RWPE2 (cell line): Measurements from ENCODE around the gene ATP6V0D1.
A peak's percentile ranks its signal among the peaks of the same experiment; 100 is the strongest.

Source experiments
- ATAC-seq: fragments of 200-7000 bp; cut with Tn5 transposase; 3 replicates; pipeline ENCODE4 v1.9.1; 2021; ENCODE audit warnings: low read depth
- DNase-seq: peaks from one replicate; pipeline ENCODE4 v3.0.0-alpha.2; 2020; ENCODE audit warnings: low spot score
- H3K27ac ChIP-seq: fragments of 450-650 bp; 2 replicates; pipeline ENCODE4 v1.5.1; 2017; ENCODE audit warnings: mild to moderate bottlenecking; ENCODE audit not compliant: poor library complexity, severe bottlenecking
- H3K27me3 ChIP-seq: fragments of 250-450 bp; sonication (Bioruptor Pico); 2 replicates; pipeline ENCODE4 v1.5.1; 2021; ENCODE audit warnings: mild to moderate bottlenecking, moderate library complexity; ENCODE audit not compliant: insufficient read depth, poor library complexity, severe bottlenecking
- H3K36me3 ChIP-seq: fragments of 250-450 bp; sonication (Bioruptor Pico); 2 replicates; pipeline ENCODE4 v1.5.1; 2020; ENCODE audit warnings: low read depth, mild to moderate bottlenecking, moderate library complexity
- H3K4me1 ChIP-seq: fragments of 250-450 bp; sonication (Bioruptor Pico); 2 replicates; pipeline ENCODE4 v1.5.1; 2021; ENCODE audit warnings: mild to moderate bottlenecking, moderate library complexity; ENCODE audit not compliant: insufficient read depth, poor library complexity, severe bottlenecking
- H3K4me3 ChIP-seq: fragments of 250-450 bp; sonication (Bioruptor Pico); 2 replicates; pipeline ENCODE4 v1.5.1; 2021; ENCODE audit warnings: mild to moderate bottlenecking, moderate library complexity; ENCODE audit not compliant: severe bottlenecking
- H3K9me3 ChIP-seq: fragments of 250-450 bp; sonication (Bioruptor Pico); 2 replicates; pipeline ENCODE4 v1.5.1; 2021; ENCODE audit warnings: mild to moderate bottlenecking, moderate library complexity; ENCODE audit not compliant: severe bottlenecking
- TF ChIP-seq, protein P1 (sequence below): fragments of 450-650 bp; IDR thresholded peaks from one replicate; pipeline ENCODE4 v1.5.1; 2017; ENCODE audit warnings: mild to moderate bottlenecking, moderate library complexity; ENCODE audit not compliant: poor library complexity, severe bottlenecking

Gene ATP6V0D1

DNA sequence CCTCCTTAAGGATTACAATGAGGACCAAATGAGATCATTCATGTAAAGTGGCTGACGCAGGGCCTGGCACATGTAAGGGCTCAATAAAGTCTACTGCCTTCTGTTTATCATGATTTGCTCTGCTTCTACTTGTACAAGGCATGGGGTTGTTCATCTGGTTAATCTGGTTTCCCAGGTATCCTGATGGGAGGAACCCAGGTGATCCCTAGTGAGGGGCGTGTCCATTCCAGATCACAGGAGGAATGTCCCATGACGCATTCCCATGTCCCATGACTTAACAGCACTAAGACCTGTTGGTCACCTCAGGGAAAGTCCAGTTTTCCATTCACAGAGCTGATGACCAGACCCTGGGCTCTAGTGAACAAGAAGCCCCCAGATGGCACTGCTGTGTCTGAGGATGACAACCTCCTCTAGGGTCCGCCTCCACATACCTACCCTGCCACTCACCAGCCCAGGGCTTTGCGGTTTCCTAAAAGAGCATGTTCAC is 76.2 kb downstream of the ATP6V0D1 start:
- Histone ChIP-seq H3K4me1 (peaks cover 35% of the 10 kb centered on the region), H3K27ac (peak overlapping the region; percentile 86), H3K9me3 (no peaks in the 10 kb centered on the region), H3K4me3 (no peak overlapping the region), H3K36me3 (no peaks in the 10 kb centered on the region), H3K27me3 (no peaks in the 10 kb centered on the region)
- TF ChIP-seq, protein P1, sequence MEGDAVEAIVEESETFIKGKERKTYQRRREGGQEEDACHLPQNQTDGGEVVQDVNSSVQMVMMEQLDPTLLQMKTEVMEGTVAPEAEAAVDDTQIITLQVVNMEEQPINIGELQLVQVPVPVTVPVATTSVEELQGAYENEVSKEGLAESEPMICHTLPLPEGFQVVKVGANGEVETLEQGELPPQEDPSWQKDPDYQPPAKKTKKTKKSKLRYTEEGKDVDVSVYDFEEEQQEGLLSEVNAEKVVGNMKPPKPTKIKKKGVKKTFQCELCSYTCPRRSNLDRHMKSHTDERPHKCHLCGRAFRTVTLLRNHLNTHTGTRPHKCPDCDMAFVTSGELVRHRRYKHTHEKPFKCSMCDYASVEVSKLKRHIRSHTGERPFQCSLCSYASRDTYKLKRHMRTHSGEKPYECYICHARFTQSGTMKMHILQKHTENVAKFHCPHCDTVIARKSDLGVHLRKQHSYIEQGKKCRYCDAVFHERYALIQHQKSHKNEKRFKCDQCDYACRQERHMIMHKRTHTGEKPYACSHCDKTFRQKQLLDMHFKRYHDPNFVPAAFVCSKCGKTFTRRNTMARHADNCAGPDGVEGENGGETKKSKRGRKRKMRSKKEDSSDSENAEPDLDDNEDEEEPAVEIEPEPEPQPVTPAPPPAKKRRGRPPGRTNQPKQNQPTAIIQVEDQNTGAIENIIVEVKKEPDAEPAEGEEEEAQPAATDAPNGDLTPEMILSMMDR, result no peak
- ATAC-seq, result peak; percentile 80
- DNase-seq, result no peak

DNA sequence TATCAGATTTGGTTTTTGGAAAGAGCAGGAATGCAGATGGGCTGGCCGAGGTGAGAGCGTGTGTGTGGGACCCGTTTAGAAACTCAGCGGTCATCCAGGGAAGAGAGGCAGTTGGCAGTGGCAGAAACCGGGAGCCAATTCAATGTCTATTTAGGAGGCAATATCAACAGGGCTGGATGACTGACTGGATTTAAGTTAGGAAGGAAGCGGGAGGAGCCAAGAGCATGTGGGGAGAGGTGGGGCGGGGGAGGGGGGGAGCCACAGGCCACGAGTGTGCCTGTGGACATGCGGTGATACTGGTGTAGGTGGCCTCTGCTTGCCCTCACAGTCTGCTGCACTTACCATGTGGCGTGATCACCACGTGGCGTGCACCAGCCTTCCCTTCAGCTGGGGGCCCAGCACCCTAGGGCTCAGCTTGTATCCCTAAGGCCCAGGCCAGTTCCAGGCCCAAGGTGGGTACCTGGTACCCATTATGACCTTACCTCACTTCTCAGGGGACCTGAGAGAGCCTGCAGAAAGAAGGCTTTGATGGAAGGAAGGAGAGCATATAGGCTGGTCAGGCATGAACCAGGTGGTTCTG is 76.9 kb downstream of the ATP6V0D1 start:
- no peak overlapping the region for H3K4me3 ChIP-seq
- H3K9me3 ChIP-seq, result no peaks in the 10 kb centered on the region
- DNase-seq (no peak), ATAC-seq (no peak)
- TF ChIP-seq, protein P1, result no peak
- H3K27me3 ChIP-seq, result no peaks in the 10 kb centered on the region
- no peaks in the 10 kb centered on the region for H3K36me3 ChIP-seq
- H3K4me1 ChIP-seq, result peaks cover 35% of the 10 kb centered on the region
- H3K27ac ChIP-seq, result peak overlapping the region; percentile 86

DNA sequence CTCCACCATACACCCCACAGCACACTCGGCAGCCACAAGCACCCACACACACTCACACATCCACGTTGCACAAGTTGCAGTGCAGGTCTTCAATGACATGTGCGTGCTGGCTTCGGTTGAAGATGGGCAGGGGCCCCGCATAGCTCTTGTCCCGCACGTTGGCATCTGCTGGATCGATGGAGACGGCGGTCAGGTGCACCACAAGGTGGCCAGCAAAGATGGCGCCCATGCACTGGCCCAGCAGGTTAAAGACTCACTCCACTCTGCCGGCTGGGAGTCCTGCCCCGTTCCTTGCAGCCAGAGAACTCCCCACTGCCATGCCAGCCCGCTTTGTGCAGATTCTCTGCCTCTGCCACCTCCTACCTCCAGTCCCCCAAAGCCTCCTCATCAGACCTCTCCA is 80.1 kb downstream of the ATP6V0D1 start:
- no peak overlapping the region for H3K27ac ChIP-seq
- TF ChIP-seq, protein P1, result no peak
- ATAC-seq (no peak), DNase-seq (no peak)
- H3K36me3 ChIP-seq, result no peaks in the 10 kb centered on the region
- peaks cover 30% of the 10 kb centered on the region for H3K4me1 ChIP-seq
- no peak overlapping the region for H3K4me3 ChIP-seq
- no peaks in the 10 kb centered on the region for H3K27me3 ChIP-seq
- no peaks in the 10 kb centered on the region for H3K9me3 ChIP-seq

DNA sequence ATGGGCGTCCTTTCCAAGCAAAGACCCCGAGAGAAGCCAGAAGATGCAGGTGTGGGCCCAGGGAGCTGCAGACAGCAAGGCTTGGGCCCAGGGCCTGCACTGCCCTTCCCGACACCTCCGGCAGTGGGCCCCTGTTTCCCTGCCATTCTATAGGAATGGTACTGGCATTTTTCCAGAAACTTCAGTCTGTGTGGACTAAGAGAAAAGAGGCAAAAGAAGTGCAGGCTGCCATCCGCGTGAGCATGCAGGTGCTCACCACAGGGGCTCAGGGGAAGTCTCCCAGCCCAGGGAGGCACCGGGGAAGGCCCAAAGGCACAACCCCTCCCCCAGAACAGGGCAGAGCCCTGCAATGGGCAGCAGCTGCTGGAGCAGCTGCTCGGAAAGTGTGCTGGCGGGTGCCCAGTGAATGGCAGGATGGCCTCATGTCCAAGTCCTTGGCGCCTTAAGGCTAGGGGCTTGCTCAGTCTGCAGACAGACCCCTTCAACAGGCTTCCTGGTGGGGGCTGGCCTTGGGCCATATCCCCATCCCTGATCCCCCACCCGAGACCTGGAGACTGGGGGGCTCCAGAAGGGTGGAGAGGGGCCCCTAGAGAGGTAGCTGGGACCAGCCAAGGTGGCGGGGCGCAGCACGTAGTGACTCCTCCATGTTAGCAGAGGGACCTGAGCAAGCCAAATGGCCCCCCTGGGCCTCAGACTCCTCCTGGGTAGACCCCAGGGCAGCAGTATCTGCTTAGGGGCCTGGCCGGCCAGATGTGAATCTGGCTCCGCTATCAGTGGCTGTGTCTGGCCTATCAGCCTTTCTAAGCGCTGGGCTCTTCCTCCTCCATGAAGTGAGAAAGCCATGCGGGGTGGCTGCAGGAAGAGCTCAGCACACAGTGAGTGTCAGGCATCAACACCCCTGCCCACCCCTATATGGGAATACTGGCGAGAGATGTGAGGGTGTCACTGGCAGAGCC is 80.9 kb downstream of the ATP6V0D1 start:
- ATAC-seq (no peak), DNase-seq (no peak)
- Histone ChIP-seq H3K4me3 (no peak overlapping the region), H3K27ac (no peak overlapping the region), H3K27me3 (no peaks in the 10 kb centered on the region), H3K9me3 (no peaks in the 10 kb centered on the region), H3K4me1 (peaks cover 23% of the 10 kb centered on the region), H3K36me3 (no peaks in the 10 kb centered on the region)
- TF ChIP-seq, protein P1, result peak; percentile 38
